Measurements from ENCODE around the gene PADI3.

DNA sequence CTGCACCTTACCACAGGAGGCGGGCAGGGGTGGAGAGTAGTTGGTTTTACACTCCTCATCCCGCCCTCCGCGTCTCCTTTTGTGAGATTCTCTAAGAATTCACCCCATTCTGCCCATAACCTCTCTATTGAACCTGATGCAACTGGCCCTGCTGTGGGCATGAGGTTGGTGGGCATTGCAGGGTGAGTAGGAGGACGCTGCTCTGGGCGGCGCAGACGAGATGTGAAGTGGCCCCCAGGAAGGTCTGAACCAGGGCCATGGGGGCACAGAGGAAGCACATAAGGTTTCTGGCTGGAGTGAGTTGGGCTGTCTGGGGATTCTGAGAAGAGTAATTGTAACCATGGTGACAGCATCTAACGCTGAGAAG, 35.1 kb upstream of the PADI3 start:
- TF ChIP-seq CTCF (IDR thresholded peaks at IDR 0.05; ENCODE audit: insufficient read depth, low read length) (no peak), REST (IDR thresholded peaks at IDR 0.05; ENCODE audit: insufficient replicate concordance, low read depth) (no peak), POLR2AphosphoS5 (IDR thresholded peaks at IDR 0.05; ENCODE audit: low read depth) (no peak), GABPA (IDR thresholded peaks at IDR 0.05; ENCODE audit: low read depth) (no peak), SPI1 (IDR thresholded peaks at IDR 0.05; ENCODE audit: borderline replicate concordance, low read depth) (no peak)
